Measurements from ENCODE around the gene DOK3.

The DOK3 gene

GRCh38 chr5:177483042-177483441 lies 26.6 kb downstream of the DOK3 start:
- DNase-seq (ENCODE audit: low read depth): no peak

GRCh38 chr5:177482359-177482795 lies 27.2 kb downstream of the DOK3 start:
- no peak for DNase-seq (ENCODE audit: low read depth)

GRCh38 chr5:177479774-177480173 lies 29.9 kb downstream of the DOK3 start:
- DNase-seq (ENCODE audit: low read depth): no peak

- DNase-seq (ENCODE audit: low read depth): no peak
Observed at GRCh38 chr5:177478711-177479646, 30.6 kb downstream of the DOK3 start.

GRCh38 chr5:177477701-177478477 lies 31.7 kb downstream of the DOK3 start:
- no peak for DNase-seq (ENCODE audit: low read depth)

- DNase-seq (ENCODE audit: low read depth): no peak
Observed at GRCh38 chr5:177476531-177477233, 32.9 kb downstream of the DOK3 start.

- no peak for DNase-seq (ENCODE audit: low read depth)
Observed at GRCh38 chr5:177475563-177476427, 33.8 kb downstream of the DOK3 start.

GRCh38 chr5:177474846-177475562 lies 34.6 kb downstream of the DOK3 start:
- DNase-seq (ENCODE audit: low read depth): no peak

- DNase-seq (ENCODE audit: low read depth): no peak
Observed at GRCh38 chr5:177474002-177474476, 35.6 kb downstream of the DOK3 start.

- DNase-seq (ENCODE audit: low read depth): no peak
Observed at GRCh38 chr5:177473443-177474001, 36.1 kb downstream of the DOK3 start, which contains the start of gene DBN1. Gene DBN1 (minus strand): TSS chr5:177473634. CDS start chr5:177473521, 113 bp downstream.

- no peak for DNase-seq (ENCODE audit: low read depth)
Observed at GRCh38 chr5:177472460-177473442, 36.9 kb downstream of the DOK3 start.

- no peak for DNase-seq (ENCODE audit: low read depth)
Observed at GRCh38 chr5:177471610-177472356, 37.8 kb downstream of the DOK3 start.

GRCh38 chr5:177470759-177471536 lies 38.7 kb downstream of the DOK3 start:
- no peak for DNase-seq (ENCODE audit: low read depth)

GRCh38 chr5:177469750-177470525 lies 39.7 kb downstream of the DOK3 start:
- DNase-seq (ENCODE audit: low read depth): no peak

- DNase-seq (ENCODE audit: low read depth): no peak
Observed at GRCh38 chr5:177468685-177469628, 40.7 kb downstream of the DOK3 start.
